Activated B cell treated with CpG ODN at 0.5 μM for 24 hours (primary cell): ENCODE data around the gene R3HDM1. TPM values are rescaled to one million over a fixed set of nuclear protein-coding genes. Genes with fewer than 3 reads are reported as not detected.

ENCODE experiments used
- ATAC-seq: fragments of 200-7000 bp; cut with Tn5 transposase; one replicate; pipeline ENCODE4 v1.10.0; 2021; ENCODE audit warnings: low read depth, mild to moderate bottlenecking, moderate library complexity
- CTCF ChIA-PET: fragments of 350-600 bp; sonication (Branson Sonifier 250); formaldehyde crosslinking; loops from one replicate; lab custom pipeline; 2021; ENCODE audit warnings: antibody characterized with exemption; lab: Charles Lee
- POLR2A ChIA-PET: fragments of 350-600 bp; sonication (Branson Sonifier 250); formaldehyde crosslinking; loops from one replicate; lab custom pipeline; 2021; ENCODE audit warnings: antibody characterized with exemption; lab: Charles Lee
- DNase-seq: peaks from one replicate; pipeline ENCODE4 v3.0.0; 2022
- H3K27ac Mint-ChIP-seq: one replicate; pipeline ENCODE4 v1.8.0; 2020; ENCODE audit warnings: mixed read lengths
- H3K27me3 Mint-ChIP-seq: one replicate; pipeline ENCODE4 v1.8.0; 2021; ENCODE audit warnings: mixed read lengths
- H3K36me3 Mint-ChIP-seq: one replicate; pipeline ENCODE4 v1.8.0; 2021; ENCODE audit warnings: low read depth, mixed read lengths
- H3K4me1 Mint-ChIP-seq: one replicate; pipeline ENCODE4 v1.8.0; 2021; ENCODE audit warnings: mixed read lengths
- H3K4me3 Mint-ChIP-seq: one replicate; pipeline ENCODE4 v1.8.0; 2020; ENCODE audit warnings: mild to moderate bottlenecking, mixed read lengths
- H3K9me3 Mint-ChIP-seq: one replicate; pipeline ENCODE4 v1.8.0; 2020; ENCODE audit warnings: mixed read lengths
- intact Hi-C: fragments of 100-400 bp; cut with micrococcal nuclease; formaldehyde crosslinking; loops from one replicate; pipeline ENCODE4 v1.15.1; 2024
- total RNA-seq: library from RNA; stranded (reverse); gene quantifications from 2 replicates; pipeline ENCODE4 v1.2.3, GENCODE V29; 2022
- TF ChIP-seq, protein P1 (sequence below): fragments of 200-600 bp; IDR thresholded peaks from one replicate; pipeline ENCODE4 v1.8.0; 2022; ENCODE audit warnings: antibody characterized with exemption, mild to moderate bottlenecking

R3HDM1 gene
- total RNA-seq, 1 donor from 2014 or later, result 49.8 TPM

GRCh38 chr2:135585586-135585985 is 54.3 kb downstream of the R3HDM1 start:
- CTCF ChIA-PET, result no interaction called here
- intact Hi-C loops, result no loop called here
- ATAC-seq, result no peak
- H3K27ac Mint-ChIP-seq, result no peak overlapping the region
- DNase-seq, result no peak
- H3K4me3 Mint-ChIP-seq, result no peak overlapping the region
- peaks cover 7% of the 10 kb centered on the region for H3K4me1 Mint-ChIP-seq
- H3K36me3 Mint-ChIP-seq, result no peaks in the 10 kb centered on the region
- no peaks in the 10 kb centered on the region for H3K9me3 Mint-ChIP-seq
- no peaks in the 10 kb centered on the region for H3K27me3 Mint-ChIP-seq
- POLR2A ChIA-PET, result no interaction called here
- TF ChIP-seq, protein P1, sequence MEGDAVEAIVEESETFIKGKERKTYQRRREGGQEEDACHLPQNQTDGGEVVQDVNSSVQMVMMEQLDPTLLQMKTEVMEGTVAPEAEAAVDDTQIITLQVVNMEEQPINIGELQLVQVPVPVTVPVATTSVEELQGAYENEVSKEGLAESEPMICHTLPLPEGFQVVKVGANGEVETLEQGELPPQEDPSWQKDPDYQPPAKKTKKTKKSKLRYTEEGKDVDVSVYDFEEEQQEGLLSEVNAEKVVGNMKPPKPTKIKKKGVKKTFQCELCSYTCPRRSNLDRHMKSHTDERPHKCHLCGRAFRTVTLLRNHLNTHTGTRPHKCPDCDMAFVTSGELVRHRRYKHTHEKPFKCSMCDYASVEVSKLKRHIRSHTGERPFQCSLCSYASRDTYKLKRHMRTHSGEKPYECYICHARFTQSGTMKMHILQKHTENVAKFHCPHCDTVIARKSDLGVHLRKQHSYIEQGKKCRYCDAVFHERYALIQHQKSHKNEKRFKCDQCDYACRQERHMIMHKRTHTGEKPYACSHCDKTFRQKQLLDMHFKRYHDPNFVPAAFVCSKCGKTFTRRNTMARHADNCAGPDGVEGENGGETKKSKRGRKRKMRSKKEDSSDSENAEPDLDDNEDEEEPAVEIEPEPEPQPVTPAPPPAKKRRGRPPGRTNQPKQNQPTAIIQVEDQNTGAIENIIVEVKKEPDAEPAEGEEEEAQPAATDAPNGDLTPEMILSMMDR, result no peak

GRCh38 chr2:135586148-135586547 is 54.9 kb downstream of the R3HDM1 start:
- no peak for DNase-seq
- intact Hi-C loops, result no loop called here
- POLR2A ChIA-PET, result no interaction called here
- Mint-ChIP-seq H3K4me1 (peaks cover 11% of the 10 kb centered on the region), H3K27me3 (no peaks in the 10 kb centered on the region), H3K36me3 (no peaks in the 10 kb centered on the region), H3K27ac (no peak overlapping the region), H3K4me3 (no peak overlapping the region), H3K9me3 (no peaks in the 10 kb centered on the region)
- ATAC-seq, result no peak
- CTCF ChIA-PET, result no interaction called here
- TF ChIP-seq, protein P1, result no peak

DNA sequence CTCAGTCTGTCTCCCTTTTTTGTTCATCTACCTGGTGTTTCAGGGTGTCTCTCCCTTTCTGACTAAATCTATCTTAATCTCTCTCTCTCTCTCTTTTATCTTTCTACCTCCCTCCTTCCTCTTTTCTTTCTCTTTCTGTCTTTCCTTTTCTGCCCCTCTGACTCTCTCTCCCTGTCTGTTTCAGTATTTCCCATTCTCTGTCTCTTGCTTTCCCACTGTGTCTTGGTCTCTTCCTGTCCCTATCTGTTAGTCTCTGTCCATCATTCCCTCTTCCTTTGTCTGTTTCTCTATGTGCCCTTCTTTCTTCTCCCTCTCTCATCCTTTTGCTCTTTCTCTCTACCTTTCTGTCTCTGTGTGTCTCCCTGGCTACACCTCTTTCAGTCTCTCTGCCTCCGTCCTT is 56.7 kb downstream of the R3HDM1 start:
- Mint-ChIP-seq H3K4me1 (peaks cover 11% of the 10 kb centered on the region), H3K36me3 (peaks cover 10% of the 10 kb centered on the region), H3K27ac (no peak overlapping the region), H3K9me3 (peaks cover 9% of the 10 kb centered on the region), H3K27me3 (no peaks in the 10 kb centered on the region), H3K4me3 (no peak overlapping the region)
- DNase-seq, result no peak
- ATAC-seq, result no peak
- ChIA-PET CTCF (interaction anchor here (0.7 kb wide), 1 partner anchor 12 kb away, joined by 3 read pairs; no protein-coding TSS in a partner anchor), POLR2A (no interaction called here)
- TF ChIP-seq, protein P1, result no peak
- intact Hi-C loops, result no loop called here

DNA sequence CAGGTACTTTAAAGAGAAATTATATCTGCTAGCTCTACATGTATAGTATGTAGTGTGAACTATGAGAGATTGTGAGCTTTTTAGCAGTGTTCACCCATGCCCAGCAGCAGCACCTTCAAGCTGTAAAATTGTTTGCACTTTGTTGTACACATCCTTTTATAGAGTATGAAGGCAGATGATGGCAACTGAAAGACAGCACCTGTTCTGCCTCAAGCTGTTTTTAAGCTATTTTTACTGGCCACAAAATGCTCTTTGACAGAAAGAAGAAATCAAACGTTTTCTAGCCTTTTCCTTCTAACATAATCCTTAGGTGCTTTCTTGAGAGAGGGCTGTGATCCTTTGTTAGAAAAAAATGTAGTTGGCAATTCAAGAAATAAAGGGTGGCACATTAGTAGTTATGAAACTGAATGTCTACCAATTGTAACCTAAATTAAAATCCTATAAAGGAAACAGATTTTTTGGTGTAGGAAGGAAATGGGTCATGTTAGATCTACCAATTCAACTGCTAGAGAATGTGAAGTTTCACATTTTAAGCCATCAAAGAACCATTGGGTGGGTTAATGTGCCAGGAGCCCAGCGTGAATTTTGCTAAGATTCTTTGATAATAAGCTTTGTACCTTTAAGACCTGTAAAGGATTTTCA is 59.5 kb downstream of the R3HDM1 start:
- DNase-seq (no peak), ATAC-seq (no peak)
- POLR2A ChIA-PET, result no interaction called here
- H3K4me3 Mint-ChIP-seq, result no peak overlapping the region
- H3K27me3 Mint-ChIP-seq, result no peaks in the 10 kb centered on the region
- peaks cover 9% of the 10 kb centered on the region for H3K9me3 Mint-ChIP-seq
- intact Hi-C loops, result no loop called here
- TF ChIP-seq, protein P1, result no peak
- no peak overlapping the region for H3K27ac Mint-ChIP-seq
- H3K4me1 Mint-ChIP-seq, result peaks cover 11% of the 10 kb centered on the region
- CTCF ChIA-PET, result no interaction called here
- peaks cover 10% of the 10 kb centered on the region for H3K36me3 Mint-ChIP-seq

DNA sequence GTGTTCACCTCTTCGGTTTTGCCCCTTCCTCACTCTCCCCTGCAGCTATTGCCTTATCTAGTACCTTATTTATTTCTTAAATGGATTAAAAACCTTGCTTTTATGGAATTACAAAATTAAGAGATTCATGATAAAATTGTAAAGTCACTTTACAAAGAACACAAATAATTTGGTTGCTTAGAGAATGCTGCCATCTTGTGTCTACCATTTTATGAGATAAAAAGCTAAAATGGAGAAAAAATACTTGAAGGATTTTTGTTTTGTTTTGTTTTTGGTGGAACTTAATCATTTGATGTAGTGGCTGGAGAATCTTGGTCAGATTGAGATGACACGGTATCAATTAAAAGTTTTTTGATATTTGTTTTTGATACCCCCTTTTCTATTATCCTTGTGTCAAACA is 69.6 kb downstream of the R3HDM1 start:
- no peaks in the 10 kb centered on the region for H3K27me3 Mint-ChIP-seq

More for the DNA sequence above, 69.6 kb downstream of the R3HDM1 start:
- TF ChIP-seq, protein P1, result no peak
- Mint-ChIP-seq H3K4me3 (no peak overlapping the region), H3K36me3 (peaks cover 26% of the 10 kb centered on the region), H3K4me1 (no peaks in the 10 kb centered on the region), H3K9me3 (no peaks in the 10 kb centered on the region), H3K27ac (no peak overlapping the region)
- ChIA-PET CTCF (interaction anchor here (1.6 to 2.3 kb wide), 2 partner anchors 127 to 597 kb away, joined by 8 to 12 read pairs; no protein-coding TSS in a partner anchor), POLR2A (interaction anchor here (0.6 kb wide), 1 partner anchor 23 kb away, joined by 5 read pairs; no protein-coding TSS in a partner anchor)
- DNase-seq (no peak), ATAC-seq (no peak)
- intact Hi-C loops, result loop anchor here (1.0 to 2.0 kb wide), 2 partner anchors 128 to 597 kb away; no protein-coding TSS in a partner anchor
